VCaP (cell line): ENCODE measurements around the gene LRRC15.

Experiments used
- H3K27ac ChIP-seq: fragments of 450-650 bp; 2 replicates; pipeline ENCODE4 v1.5.1; 2017
- CTCF ChIP-seq: fragments of 450-650 bp; conservative IDR thresholded peaks from 2 replicates; pipeline ENCODE4 v1.5.1; 2017; ENCODE audit warnings: mild to moderate bottlenecking, moderate library complexity

LRRC15 gene

GRCh38 chr3:194343561-194343893 is 26.0 kb downstream of the LRRC15 start:
- no peak for TF ChIP-seq CTCF
- H3K27ac ChIP-seq: no peak overlapping the region

GRCh38 chr3:194342861-194343560 is 26.5 kb downstream of the LRRC15 start:
- H3K27ac ChIP-seq: no peak overlapping the region
- TF ChIP-seq CTCF: no peak

- H3K27ac ChIP-seq: no peak overlapping the region
- TF ChIP-seq CTCF: no peak
Observed at GRCh38 chr3:194340757-194341400, 28.7 kb downstream of the LRRC15 start.

GRCh38 chr3:194339840-194340239 is 29.7 kb downstream of the LRRC15 start:
- no peak overlapping the region for H3K27ac ChIP-seq
- no peak for TF ChIP-seq CTCF

GRCh38 chr3:194339356-194339755 is 30.2 kb downstream of the LRRC15 start:
- no peak overlapping the region for H3K27ac ChIP-seq
- TF ChIP-seq CTCF: no peak

- H3K27ac ChIP-seq: no peak overlapping the region
- no peak for TF ChIP-seq CTCF
Observed at GRCh38 chr3:194337965-194338753, 31.4 kb downstream of the LRRC15 start.

GRCh38 chr3:194336601-194337355 is 32.8 kb downstream of the LRRC15 start:
- H3K27ac ChIP-seq: no peak overlapping the region
- no peak for TF ChIP-seq CTCF
